ENCODE results near the gene ZNF273. TPM values are rescaled to one million over a fixed set of nuclear protein-coding genes. Genes with fewer than 3 reads are reported as not detected.

ZNF273 gene
- total and polyA plus RNA-seq, 2 experiments from 2014 or later, result 2.1 to 4.8 TPM

- no peak for DNase-seq
- Histone ChIP-seq H3K27me3 (replicated peaks; ENCODE audit: insufficient read depth) (no peaks in the 10 kb centered on the region), H3K9me3 (ENCODE audit: low read depth) (no peaks in the 10 kb centered on the region), H3K36me3 (ENCODE audit: low read depth) (no peaks in the 10 kb centered on the region), H3K79me2 (ENCODE audit: insufficient read depth) (no peaks in the 10 kb centered on the region), H3K27ac (no peak overlapping the region), H3K9ac (no peak overlapping the region), H3K4me3 (no peak overlapping the region), H2AFZ (no peak overlapping the region), H3K9me2 (ENCODE audit: insufficient read depth) (no peaks in the 10 kb centered on the region), H3F3A (ENCODE audit: insufficient read depth) (no peaks in the 10 kb centered on the region), H4K20me1 (ENCODE audit: insufficient read depth) (no peaks in the 10 kb centered on the region), H3K4me2 (ENCODE audit: unreplicated experiment) (no peak overlapping the region), H3K4me1 (ENCODE audit: insufficient read depth) (no peaks in the 10 kb centered on the region)
- in situ Hi-C loops (cut with MboI), result no loop called here
- WGBS, 2 experiments (ENCODE audit: low coverage in 1 of 2, low lambda C conversion rate in 2 of 2, missing lambda C conversion rate in 2 of 2), result 78% methylated on average over 18 of the region's 18 CpGs
- TF ChIP-seq EZH2 (IDR thresholded peaks at IDR 0.05; ENCODE audit: insufficient read depth, poor library complexity, severe bottlenecking), result no peak
- TF ChIP-seq EZH2phosphoT487 (IDR thresholded peaks at IDR 0.05; ENCODE audit: insufficient read depth, low read depth), result no peak
Measured at GRCh38 chr7:64875258-64875657, 27.8 kb upstream of the ZNF273 start.

DNA sequence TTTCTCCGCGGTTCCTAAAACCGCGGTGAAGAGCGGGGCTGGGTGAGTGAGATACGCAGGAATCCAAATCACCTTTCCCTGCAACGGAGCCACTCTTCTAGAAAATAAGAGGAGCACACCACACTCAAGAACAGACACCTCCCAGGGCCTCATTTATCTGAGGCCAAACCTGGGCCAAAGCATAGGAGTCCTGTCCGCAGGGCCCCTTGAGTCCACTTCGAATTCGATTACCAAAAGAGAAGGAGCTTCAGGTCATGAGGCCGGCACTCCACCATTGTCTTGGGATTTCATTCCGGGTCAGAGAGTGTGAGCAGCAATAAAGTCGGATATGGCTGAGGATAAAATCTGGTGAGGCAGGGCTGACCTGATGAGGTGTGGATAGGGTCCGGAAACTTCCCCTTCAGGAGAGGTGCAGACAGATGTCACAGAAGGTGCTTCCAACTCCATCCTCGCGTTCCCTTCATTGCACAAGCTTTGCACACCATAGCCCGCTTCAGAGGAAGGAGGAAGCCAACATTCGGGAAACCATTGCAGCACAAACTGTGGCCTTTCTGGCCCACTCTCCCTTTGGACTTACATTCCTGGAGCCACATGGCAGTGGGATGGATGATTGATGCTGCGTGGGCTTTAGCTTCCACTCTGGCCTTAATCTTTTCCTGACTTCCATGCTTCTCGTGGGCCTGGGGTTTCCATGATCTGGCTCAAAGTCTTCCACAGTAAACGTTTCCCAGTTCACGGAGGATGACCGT is 27.2 kb upstream of the ZNF273 start:
- DNase-seq, result no peak
- WGBS, 2 experiments (ENCODE audit: low coverage in 1 of 2, low lambda C conversion rate in 2 of 2, missing lambda C conversion rate in 2 of 2), result 81 to 83% methylated on average over 23 of the region's 23 CpGs
- Histone ChIP-seq H3K9me3 (ENCODE audit: low read depth) (no peaks in the 10 kb centered on the region), H3K4me2 (ENCODE audit: unreplicated experiment) (no peak overlapping the region), H3F3A (ENCODE audit: insufficient read depth) (no peaks in the 10 kb centered on the region), H3K36me3 (ENCODE audit: low read depth) (no peaks in the 10 kb centered on the region), H3K9ac (no peak overlapping the region), H3K79me2 (ENCODE audit: insufficient read depth) (no peaks in the 10 kb centered on the region), H3K4me1 (ENCODE audit: insufficient read depth) (no peaks in the 10 kb centered on the region), H3K27ac (no peak overlapping the region), H3K4me3 (no peak overlapping the region), H2AFZ (no peak overlapping the region), H3K9me2 (ENCODE audit: insufficient read depth) (no peaks in the 10 kb centered on the region), H3K27me3 (replicated peaks; ENCODE audit: insufficient read depth) (no peaks in the 10 kb centered on the region), H4K20me1 (ENCODE audit: insufficient read depth) (no peaks in the 10 kb centered on the region)
- TF ChIP-seq EZH2phosphoT487 (IDR thresholded peaks at IDR 0.05; ENCODE audit: insufficient read depth, low read depth) (no peak), EZH2 (IDR thresholded peaks at IDR 0.05; ENCODE audit: insufficient read depth, poor library complexity, severe bottlenecking) (no peak)
- in situ Hi-C loops (cut with MboI), result no loop called here

DNA sequence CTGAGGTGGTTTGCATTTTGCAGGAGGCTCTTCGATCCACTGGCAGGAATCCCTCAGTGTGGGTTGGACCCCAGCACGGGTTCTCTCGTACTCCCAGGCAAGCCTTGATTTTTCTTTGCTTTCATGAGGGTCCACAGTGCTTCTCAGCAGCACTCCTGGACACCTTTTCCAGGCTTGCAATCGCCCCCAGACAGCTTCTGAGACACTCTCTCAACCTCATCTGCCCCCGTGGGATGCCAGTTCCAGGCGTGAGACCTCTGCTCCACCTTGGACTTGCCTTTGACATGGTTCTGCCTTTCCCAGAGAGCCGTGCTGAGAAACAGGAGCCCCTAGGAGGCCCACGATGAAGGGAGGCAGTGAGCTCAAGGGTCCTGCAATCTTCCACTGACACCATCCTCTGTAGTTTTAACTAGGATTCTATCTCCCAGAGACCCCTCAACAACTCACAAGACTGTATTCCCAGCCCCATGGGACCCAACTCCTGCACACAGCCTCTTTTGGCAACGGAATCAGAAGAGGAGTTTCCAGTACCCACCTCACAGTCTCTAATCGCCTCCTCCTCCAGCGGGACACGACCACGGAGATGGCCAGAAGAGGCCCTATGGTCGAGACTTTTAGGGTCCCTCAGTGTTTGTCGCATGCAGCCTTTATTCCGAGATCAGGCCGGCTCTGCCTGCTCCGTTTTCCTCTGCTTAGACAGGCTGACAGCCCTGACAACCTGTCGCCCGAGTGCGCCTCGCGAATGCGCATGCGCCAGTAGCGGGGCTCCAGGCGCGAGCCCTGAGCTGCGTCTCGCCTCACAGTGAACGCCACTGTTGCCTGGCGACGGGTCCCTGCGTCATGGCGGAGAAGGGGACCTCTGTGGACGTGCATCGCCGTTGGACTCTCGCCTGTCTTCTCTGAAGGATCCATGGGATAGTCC is 26.0 kb upstream of the ZNF273 start:
- no peaks in the 10 kb centered on the region for H3K79me2 ChIP-seq (ENCODE audit: insufficient read depth)
- in situ Hi-C loops (cut with MboI), result no loop called here
- peak overlapping the region; percentile 60 for H3K4me3 ChIP-seq
- peak overlapping the region; percentile 57 for H3K4me2 ChIP-seq (ENCODE audit: unreplicated experiment)
- H3K9ac ChIP-seq, result no peak overlapping the region
- DNase-seq, result peak; percentile 41
- no peaks in the 10 kb centered on the region for H3K27me3 ChIP-seq (replicated peaks; ENCODE audit: insufficient read depth)
- TF ChIP-seq EZH2phosphoT487 (IDR thresholded peaks at IDR 0.05; ENCODE audit: insufficient read depth, low read depth) (no peak), EZH2 (IDR thresholded peaks at IDR 0.05; ENCODE audit: insufficient read depth, poor library complexity, severe bottlenecking) (no peak)
- H3K4me1 ChIP-seq (ENCODE audit: insufficient read depth), result no peaks in the 10 kb centered on the region
- H2AFZ ChIP-seq, result peak overlapping the region; percentile 64; the same call in 1 of the 2 replicates
- H3K27ac ChIP-seq, result no peak overlapping the region
- no peaks in the 10 kb centered on the region for H3K36me3 ChIP-seq (ENCODE audit: low read depth)
- H3K9me2 ChIP-seq (ENCODE audit: insufficient read depth), result no peaks in the 10 kb centered on the region
- WGBS, 2 experiments (ENCODE audit: low coverage in 1 of 2, low lambda C conversion rate in 2 of 2, missing lambda C conversion rate in 2 of 2), result 13 to 19% methylated on average over 35 to 39 of the region's 39 CpGs
- H3K9me3 ChIP-seq (ENCODE audit: low read depth), result no peaks in the 10 kb centered on the region
- no peaks in the 10 kb centered on the region for H4K20me1 ChIP-seq (ENCODE audit: insufficient read depth)
- H3F3A ChIP-seq (ENCODE audit: insufficient read depth), result no peaks in the 10 kb centered on the region

- Histone ChIP-seq H3K79me2 (ENCODE audit: insufficient read depth) (no peaks in the 10 kb centered on the region), H3K9ac (no peak overlapping the region), H3K36me3 (ENCODE audit: low read depth) (no peaks in the 10 kb centered on the region), H3K4me1 (ENCODE audit: insufficient read depth) (no peaks in the 10 kb centered on the region), H3K27ac (no peak overlapping the region), H4K20me1 (ENCODE audit: insufficient read depth) (no peaks in the 10 kb centered on the region), H3K4me3 (peak overlapping the region; percentile 60), H3F3A (ENCODE audit: insufficient read depth) (no peaks in the 10 kb centered on the region), H3K4me2 (ENCODE audit: unreplicated experiment) (peak overlapping the region; percentile 57), H3K27me3 (replicated peaks; ENCODE audit: insufficient read depth) (no peaks in the 10 kb centered on the region), H2AFZ (peak overlapping the region; percentile 64; the same call in 1 of the 2 replicates), H3K9me3 (ENCODE audit: low read depth) (no peaks in the 10 kb centered on the region), H3K9me2 (ENCODE audit: insufficient read depth) (no peaks in the 10 kb centered on the region)
- 73 to 77% methylated on average over 32 to 34 of the region's 34 CpGs for WGBS, 2 experiments (ENCODE audit: low coverage in 1 of 2, low lambda C conversion rate in 2 of 2, missing lambda C conversion rate in 2 of 2)
- TF ChIP-seq EZH2phosphoT487 (IDR thresholded peaks at IDR 0.05; ENCODE audit: insufficient read depth, low read depth), result no peak
- no peak for TF ChIP-seq EZH2 (IDR thresholded peaks at IDR 0.05; ENCODE audit: insufficient read depth, poor library complexity, severe bottlenecking)
- no peak for DNase-seq
- in situ Hi-C loops (cut with MboI), result no loop called here
Measured at GRCh38 chr7:64877714-64878610, 25.1 kb upstream of the ZNF273 start.
